Subcutaneous adipose tissue (tissue), 4 donors: ENCODE results near the gene TMEM86B. TPM values are rescaled to one million over a fixed set of nuclear protein-coding genes. Genes with fewer than 3 reads are reported as not detected.

ENCODE experiments used
- total RNA-seq, 4 donors: library from RNA; depleted of rRNA; stranded (reverse); fragments of >200 nt; gene quantifications; one replicate each; pipeline ENCODE4 v1.1.0, GENCODE V29; 2016
- TF ChIP-seq, protein P1 (sequence below): fragments of 450-650 bp; IDR thresholded peaks from one replicate; pipeline ENCODE4 v1.5.1; 2016; ENCODE audit warnings: low read depth, mild to moderate bottlenecking, control low read depth, antibody characterized with exemption, moderate library complexity

The TMEM86B gene
- total RNA-seq, 4 donors from 2014 or later: 0.22 to 2.3 TPM; not detected in 2

DNA sequence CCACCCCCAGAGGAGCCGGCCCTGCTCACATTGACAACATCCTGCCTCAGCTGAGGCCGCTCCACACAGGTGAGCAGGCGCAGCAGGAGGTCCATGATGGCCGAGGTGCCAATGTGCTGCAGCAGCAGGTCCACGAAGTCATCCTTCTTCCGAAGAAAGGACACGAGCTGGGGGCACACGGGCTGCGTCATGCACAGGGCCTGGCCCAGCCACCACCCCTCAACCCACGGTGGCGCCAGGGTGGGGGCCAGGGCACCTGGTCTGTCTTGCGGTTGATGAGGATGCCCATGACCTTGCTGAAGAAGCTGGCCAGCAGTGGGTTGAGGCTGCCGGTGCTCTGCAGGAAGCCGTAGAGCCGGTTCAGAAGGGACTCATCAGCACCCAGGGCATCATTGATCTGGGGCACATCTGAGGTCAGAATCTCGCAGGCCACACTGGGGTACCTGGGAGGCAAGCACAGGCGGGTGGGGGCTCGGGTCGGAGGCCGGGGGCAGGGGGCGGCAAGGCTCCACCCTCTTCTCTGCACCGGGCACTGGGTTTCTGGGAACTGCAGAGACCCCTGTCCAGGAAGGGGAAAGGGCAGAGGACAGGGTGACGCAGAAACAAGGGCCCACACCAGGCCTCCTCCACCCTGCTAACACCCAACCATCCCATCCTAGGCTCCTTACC is 16.8 kb upstream of the TMEM86B start:
- TF ChIP-seq, protein P1, sequence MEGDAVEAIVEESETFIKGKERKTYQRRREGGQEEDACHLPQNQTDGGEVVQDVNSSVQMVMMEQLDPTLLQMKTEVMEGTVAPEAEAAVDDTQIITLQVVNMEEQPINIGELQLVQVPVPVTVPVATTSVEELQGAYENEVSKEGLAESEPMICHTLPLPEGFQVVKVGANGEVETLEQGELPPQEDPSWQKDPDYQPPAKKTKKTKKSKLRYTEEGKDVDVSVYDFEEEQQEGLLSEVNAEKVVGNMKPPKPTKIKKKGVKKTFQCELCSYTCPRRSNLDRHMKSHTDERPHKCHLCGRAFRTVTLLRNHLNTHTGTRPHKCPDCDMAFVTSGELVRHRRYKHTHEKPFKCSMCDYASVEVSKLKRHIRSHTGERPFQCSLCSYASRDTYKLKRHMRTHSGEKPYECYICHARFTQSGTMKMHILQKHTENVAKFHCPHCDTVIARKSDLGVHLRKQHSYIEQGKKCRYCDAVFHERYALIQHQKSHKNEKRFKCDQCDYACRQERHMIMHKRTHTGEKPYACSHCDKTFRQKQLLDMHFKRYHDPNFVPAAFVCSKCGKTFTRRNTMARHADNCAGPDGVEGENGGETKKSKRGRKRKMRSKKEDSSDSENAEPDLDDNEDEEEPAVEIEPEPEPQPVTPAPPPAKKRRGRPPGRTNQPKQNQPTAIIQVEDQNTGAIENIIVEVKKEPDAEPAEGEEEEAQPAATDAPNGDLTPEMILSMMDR: no peak

DNA sequence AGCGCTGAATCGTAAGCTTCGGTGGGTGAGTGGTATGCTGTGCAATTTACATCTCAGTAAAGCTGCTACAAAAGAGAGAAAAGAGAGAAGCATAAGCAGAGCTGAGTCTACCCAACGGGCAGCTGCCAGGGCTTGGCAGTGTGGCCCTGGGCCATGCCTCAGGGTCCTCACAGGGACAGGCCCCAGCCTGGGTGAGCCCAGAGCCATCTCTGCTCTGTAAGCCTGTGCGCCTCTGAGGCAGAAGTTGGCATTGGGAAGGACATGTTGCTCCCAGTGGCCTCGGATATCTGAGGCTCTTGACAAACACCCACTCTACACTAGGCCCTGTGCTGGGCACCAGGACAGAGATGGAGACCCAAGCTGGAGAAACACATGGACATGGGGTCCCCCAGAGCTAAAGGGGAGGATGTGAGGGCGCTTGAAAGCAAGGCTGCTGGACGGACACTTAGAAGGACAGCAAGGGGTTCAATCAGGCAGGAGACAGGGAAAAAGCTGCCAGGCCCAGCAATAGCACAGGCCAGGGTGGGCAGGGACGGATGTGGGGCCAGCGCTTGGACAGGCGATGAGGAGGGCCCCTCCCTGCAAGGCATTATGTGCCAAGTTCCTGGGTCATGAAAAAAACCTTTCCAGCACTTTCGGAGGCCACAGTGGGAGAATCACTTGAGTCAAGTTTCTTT is 15.6 kb upstream of the TMEM86B start:
- TF ChIP-seq, protein P1: no peak

DNA sequence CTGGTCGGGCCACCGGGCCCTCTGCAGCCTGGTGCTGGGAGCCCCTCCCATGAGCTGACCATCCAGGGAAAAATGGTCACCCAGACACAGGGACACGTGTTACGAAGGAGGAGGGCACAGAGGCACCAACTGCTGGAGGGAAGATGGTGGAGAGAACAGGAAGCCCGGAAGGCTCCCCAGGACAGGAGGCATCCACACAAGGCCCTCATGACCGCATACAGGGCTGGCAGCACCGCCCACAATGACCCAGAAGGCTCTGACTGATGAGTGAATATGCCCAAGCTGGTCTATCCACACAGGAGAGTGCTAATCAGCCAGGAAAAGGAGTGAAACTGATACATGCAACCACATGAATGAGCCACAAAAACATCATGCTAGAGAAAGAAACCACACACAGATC is 14.0 kb upstream of the TMEM86B start:
- TF ChIP-seq, protein P1: no peak

DNA sequence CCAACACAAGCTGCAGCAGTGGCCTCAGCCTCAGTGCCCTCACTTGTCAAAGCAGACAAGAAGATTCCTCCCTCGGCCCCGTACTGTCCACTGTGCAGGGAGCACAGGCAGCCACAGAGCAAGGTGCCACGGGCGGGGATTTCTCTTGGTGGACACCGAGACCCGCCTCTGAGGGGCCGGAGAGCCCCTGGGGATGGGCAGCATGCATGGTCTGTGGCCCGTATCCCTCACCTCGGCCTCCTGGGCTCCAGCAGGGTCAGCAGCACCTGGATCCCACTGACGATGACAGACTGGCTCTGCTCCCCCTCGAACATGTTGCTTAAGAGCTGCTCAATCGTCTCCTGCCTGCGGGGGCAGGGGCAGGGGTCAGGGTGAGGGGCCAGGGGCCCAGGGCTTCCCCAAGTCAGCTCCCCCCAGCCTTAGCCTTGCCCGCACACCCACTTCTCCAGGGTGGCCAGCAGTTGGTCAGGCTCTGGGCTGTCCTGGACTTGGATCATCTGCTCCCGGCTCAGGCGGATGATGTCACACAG is 13.4 kb upstream of the TMEM86B start:
- TF ChIP-seq, protein P1: no peak

DNA sequence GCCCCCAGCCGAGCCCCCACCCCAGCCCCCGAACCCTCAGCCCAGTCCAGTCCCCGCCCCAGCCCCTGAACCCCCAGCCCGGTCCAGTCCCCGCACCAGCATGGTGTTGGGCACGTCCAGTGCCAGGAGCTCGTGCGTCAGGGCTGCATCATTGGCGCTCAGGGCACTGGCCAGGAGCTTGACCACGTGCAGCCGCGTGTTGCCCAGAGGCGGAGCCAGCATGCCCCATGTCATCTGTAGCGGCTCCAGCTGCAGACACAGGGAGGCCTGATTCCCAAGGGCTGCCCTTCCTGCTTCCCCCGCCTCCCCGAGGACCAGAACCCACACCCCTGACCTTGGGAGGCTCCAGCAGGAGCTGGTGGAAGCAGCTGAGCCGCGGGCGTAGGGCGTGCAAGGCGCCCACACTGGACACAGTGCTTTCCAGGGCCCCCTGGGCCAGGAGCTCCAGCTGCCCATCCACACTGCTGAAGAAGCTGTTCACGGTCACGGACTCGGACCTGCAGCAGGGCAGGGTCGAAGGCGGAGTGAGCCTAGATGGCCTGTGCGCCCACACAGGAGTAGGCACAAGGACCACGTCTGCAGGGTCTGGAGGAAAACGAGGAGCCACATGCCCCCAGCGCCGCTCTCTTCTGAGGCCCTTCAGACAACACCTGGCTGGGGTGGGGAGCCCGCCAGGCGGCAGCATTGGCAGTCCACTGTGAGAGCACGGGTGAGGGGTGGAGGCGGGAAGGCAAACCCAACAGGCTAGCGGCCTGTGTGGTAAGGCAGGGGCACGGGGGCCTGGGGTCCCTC is 12.8 kb upstream of the TMEM86B start:
- TF ChIP-seq, protein P1: no peak

DNA sequence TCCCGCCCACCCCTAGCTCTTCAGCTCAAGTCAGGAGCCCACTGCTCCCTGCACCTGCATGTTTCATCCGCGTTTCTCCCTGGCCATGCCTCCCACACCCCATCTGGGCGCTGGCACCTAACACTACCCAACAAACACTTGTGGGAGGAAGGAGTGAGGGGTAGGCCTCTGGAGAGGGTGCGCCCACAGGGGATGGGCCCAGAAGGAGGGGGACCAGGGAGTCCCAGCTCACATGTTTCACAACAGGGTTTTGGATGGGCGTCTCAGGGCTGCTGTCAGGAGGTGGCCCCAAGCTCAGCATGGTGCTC is 12.1 kb upstream of the TMEM86B start:
- TF ChIP-seq, protein P1: no peak

DNA sequence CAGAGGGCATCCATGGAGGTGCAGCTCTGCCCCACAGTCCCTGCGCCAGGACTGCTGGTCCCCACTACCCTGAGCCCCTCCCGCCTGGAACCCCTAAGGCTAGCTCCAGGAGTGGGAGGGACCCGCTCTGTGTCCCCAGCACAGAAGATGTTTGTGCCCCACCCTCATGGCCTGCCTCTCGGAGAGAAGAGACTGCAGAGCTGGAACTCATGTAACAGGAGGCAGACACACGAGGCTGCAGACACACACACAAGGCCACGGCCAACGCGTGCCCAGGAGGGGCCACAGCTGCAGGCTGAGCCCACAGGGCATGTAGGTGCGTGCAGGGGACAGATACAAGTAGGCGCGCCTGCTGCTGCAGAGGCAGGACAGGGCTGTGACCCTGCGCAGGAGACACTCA is 10.4 kb upstream of the TMEM86B start:
- TF ChIP-seq, protein P1: no peak
